Activated naive CD4-positive, alpha-beta T cell treated with anti-CD3 and anti-CD28 coated beads, Interleukin-2, amount 50 U/mL, for 24 hours (primary cell): ENCODE results near the gene TBC1D8.

ENCODE experiments used
- H3K27ac Mint-ChIP-seq: one replicate; pipeline ENCODE4 v1.8.0; 2021; ENCODE audit warnings: mild to moderate bottlenecking, mixed read lengths
- H3K27me3 Mint-ChIP-seq: one replicate; pipeline ENCODE4 v1.8.0; 2021; ENCODE audit warnings: mixed read lengths
- H3K36me3 Mint-ChIP-seq: one replicate; pipeline ENCODE4 v1.8.0; 2021; ENCODE audit warnings: mixed read lengths
- H3K4me1 Mint-ChIP-seq: one replicate; pipeline ENCODE4 v1.8.0; 2021; ENCODE audit warnings: mixed read lengths
- H3K4me3 Mint-ChIP-seq: one replicate; pipeline ENCODE4 v1.8.0; 2021; ENCODE audit warnings: mild to moderate bottlenecking, mixed read lengths
- H3K9me3 Mint-ChIP-seq: one replicate; pipeline ENCODE4 v1.8.0; 2021; ENCODE audit warnings: mixed read lengths

The TBC1D8 gene

GRCh38 chr2:100986157-100986556, 165.0 kb downstream of the TBC1D8 start:
- no peaks in the 10 kb centered on the region for H3K36me3 Mint-ChIP-seq
- no peaks in the 10 kb centered on the region for H3K27me3 Mint-ChIP-seq
- no peak overlapping the region for H3K4me3 Mint-ChIP-seq
- H3K9me3 Mint-ChIP-seq, result no peaks in the 10 kb centered on the region
- H3K4me1 Mint-ChIP-seq, result no peaks in the 10 kb centered on the region
- no peak overlapping the region for H3K27ac Mint-ChIP-seq

GRCh38 chr2:100984892-100985307, 166.3 kb downstream of the TBC1D8 start:
- Mint-ChIP-seq H3K9me3 (no peaks in the 10 kb centered on the region), H3K27ac (no peak overlapping the region), H3K36me3 (no peaks in the 10 kb centered on the region), H3K27me3 (no peaks in the 10 kb centered on the region), H3K4me3 (no peak overlapping the region), H3K4me1 (no peaks in the 10 kb centered on the region)

GRCh38 chr2:100983684-100984310, 167.4 kb downstream of the TBC1D8 start:
- Mint-ChIP-seq H3K27ac (no peak overlapping the region), H3K9me3 (no peaks in the 10 kb centered on the region), H3K4me1 (no peaks in the 10 kb centered on the region), H3K27me3 (no peaks in the 10 kb centered on the region), H3K36me3 (no peaks in the 10 kb centered on the region), H3K4me3 (no peak overlapping the region)

DNA sequence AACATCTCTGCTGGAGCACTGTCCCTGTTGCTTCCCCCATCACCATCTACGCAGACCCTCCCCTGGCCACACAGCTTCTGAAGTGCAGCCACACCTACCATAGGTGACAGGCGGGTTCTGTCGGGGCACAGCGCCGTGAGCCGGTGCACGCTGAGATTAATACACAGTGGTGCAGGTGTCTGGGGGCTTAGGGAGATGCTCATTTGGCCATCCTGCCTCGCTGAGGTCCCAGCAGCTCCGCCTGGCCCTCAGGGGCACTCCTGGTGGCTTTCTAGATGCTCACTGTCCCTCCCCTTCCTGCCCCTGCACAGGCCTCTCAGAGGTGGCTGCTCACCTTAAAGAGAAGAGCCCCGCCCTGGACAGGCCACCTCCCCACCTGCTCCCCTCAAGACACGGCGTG, 168.0 kb downstream of the TBC1D8 start:
- no peak overlapping the region for H3K4me3 Mint-ChIP-seq
- H3K36me3 Mint-ChIP-seq, result no peaks in the 10 kb centered on the region
- H3K27ac Mint-ChIP-seq, result no peak overlapping the region
- no peaks in the 10 kb centered on the region for H3K4me1 Mint-ChIP-seq
- H3K27me3 Mint-ChIP-seq, result no peaks in the 10 kb centered on the region
- no peaks in the 10 kb centered on the region for H3K9me3 Mint-ChIP-seq

DNA sequence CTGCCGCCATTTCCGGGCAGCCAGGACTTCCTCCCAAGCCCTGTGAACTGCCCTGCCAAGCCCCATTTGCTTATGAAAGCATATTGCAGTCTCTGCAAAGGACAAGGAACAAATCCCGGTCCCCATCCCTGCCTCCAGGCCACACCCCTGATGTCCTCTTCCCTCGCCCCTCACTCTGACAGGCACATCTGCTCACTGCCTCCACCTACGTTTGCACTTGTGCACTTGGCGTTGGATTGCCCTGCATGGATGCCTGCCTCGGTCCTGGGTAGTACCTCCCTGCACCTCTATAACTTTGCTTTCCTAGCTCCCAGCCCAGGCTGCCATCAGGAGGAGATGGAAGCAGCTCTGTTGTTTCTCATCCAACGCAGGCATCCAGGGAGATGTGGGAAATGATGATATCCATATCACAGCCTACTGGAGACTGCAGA, 168.7 kb downstream of the TBC1D8 start:
- H3K27ac Mint-ChIP-seq, result no peak overlapping the region
- H3K36me3 Mint-ChIP-seq, result no peaks in the 10 kb centered on the region
- no peak overlapping the region for H3K4me3 Mint-ChIP-seq
- H3K9me3 Mint-ChIP-seq, result no peaks in the 10 kb centered on the region
- H3K27me3 Mint-ChIP-seq, result no peaks in the 10 kb centered on the region
- no peaks in the 10 kb centered on the region for H3K4me1 Mint-ChIP-seq

DNA sequence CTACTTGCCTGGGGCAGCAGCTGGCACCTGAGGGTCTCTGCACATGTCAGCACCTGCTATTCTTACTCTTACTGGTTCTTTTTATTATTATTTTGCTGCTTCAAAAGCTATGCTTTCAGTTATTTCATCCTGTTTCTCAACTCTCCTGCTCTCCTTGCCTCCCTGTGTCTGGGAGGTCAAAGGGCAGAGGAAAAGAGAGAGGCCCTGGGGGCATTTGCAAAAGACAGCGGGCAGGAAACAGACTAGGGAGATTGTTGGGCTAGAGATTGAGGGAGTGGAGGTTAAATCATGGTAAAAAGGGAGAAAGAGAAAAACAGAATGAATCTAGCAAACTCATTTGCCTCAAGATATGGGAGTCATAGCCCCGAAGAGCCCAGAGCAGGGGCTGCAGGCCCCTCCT, 170.2 kb downstream of the TBC1D8 start:
- H3K9me3 Mint-ChIP-seq, result no peaks in the 10 kb centered on the region
- no peaks in the 10 kb centered on the region for H3K36me3 Mint-ChIP-seq
- H3K27ac Mint-ChIP-seq, result no peak overlapping the region
- H3K4me1 Mint-ChIP-seq, result no peaks in the 10 kb centered on the region
- no peaks in the 10 kb centered on the region for H3K27me3 Mint-ChIP-seq
- no peak overlapping the region for H3K4me3 Mint-ChIP-seq

- Mint-ChIP-seq H3K27ac (no peak overlapping the region), H3K27me3 (no peaks in the 10 kb centered on the region), H3K9me3 (no peaks in the 10 kb centered on the region), H3K4me3 (no peak overlapping the region), H3K36me3 (no peaks in the 10 kb centered on the region), H3K4me1 (no peaks in the 10 kb centered on the region)
These were observed 171.1 kb downstream of the TBC1D8 start for GRCh38 chr2:100980046-100980445.

GRCh38 chr2:100978582-100979191, 172.5 kb downstream of the TBC1D8 start:
- H3K9me3 Mint-ChIP-seq, result no peaks in the 10 kb centered on the region
- H3K27ac Mint-ChIP-seq, result no peak overlapping the region
- no peak overlapping the region for H3K4me3 Mint-ChIP-seq
- no peaks in the 10 kb centered on the region for H3K36me3 Mint-ChIP-seq
- no peaks in the 10 kb centered on the region for H3K27me3 Mint-ChIP-seq
- H3K4me1 Mint-ChIP-seq, result no peaks in the 10 kb centered on the region

DNA sequence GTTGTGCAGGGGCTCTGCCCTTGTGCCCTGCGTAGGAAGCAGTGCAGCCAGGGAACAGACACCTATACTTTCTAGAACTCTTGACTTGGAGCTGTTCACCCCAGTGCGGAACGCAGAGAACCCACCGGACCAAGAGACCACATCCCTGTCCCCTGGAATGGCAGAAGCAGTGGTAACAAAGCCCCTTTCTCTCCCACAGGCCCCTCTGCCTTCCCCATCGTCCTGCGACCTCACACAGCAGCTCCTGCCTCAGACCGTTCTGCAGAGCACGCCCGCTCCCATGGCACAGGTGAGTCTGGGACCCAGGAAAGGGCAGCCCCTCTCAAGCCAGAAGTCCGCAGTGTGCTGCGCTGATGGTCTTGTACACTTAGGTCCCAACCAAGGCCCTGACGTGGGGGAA, 173.7 kb downstream of the TBC1D8 start:
- no peaks in the 10 kb centered on the region for H3K36me3 Mint-ChIP-seq
- H3K4me1 Mint-ChIP-seq, result no peaks in the 10 kb centered on the region
- no peaks in the 10 kb centered on the region for H3K9me3 Mint-ChIP-seq
- no peak overlapping the region for H3K27ac Mint-ChIP-seq
- H3K4me3 Mint-ChIP-seq, result no peak overlapping the region
- no peaks in the 10 kb centered on the region for H3K27me3 Mint-ChIP-seq

DNA sequence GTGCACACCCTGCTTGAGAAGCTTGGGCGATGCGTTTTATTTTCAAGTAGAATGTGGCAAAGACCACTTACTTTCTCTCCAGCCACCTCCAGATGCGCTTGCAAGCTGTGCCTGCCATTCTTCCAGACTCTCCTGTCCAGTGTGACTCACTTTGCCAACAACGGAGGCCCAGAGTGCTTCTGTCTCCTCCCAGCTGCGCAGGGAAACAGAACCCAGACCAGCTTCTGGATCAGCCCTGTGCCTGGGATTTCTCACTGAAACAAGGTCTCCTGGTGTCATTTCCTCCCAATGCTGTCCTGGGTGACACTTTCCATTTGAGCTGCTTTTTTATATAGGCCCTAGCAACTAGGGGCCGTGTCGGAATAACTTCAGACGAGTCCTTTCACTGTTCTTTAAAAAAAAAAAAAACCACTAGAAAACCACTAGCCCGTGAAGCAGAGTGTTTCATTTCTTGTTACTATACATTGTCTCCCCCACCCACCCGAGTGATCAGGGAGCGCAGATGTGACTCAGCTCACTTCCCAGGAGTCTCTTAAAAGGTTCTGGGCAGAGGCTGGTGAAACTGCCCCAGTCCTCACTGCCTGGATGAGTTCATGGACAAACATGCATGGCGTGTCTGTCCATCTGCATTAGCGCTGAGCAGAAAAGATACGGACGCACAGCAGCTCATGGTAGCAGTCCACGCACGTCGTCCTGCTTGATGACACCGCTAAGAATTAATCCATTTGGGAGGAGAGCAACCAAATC, 174.4 kb downstream of the TBC1D8 start:
- Mint-ChIP-seq H3K4me3 (no peak overlapping the region), H3K36me3 (no peaks in the 10 kb centered on the region), H3K4me1 (no peaks in the 10 kb centered on the region), H3K27ac (no peak overlapping the region), H3K9me3 (no peaks in the 10 kb centered on the region), H3K27me3 (no peaks in the 10 kb centered on the region)

- Mint-ChIP-seq H3K4me1 (no peaks in the 10 kb centered on the region), H3K27ac (no peak overlapping the region), H3K4me3 (no peak overlapping the region), H3K36me3 (peaks cover 2% of the 10 kb centered on the region), H3K9me3 (no peaks in the 10 kb centered on the region), H3K27me3 (no peaks in the 10 kb centered on the region)
These were observed 175.1 kb downstream of the TBC1D8 start for GRCh38 chr2:100976061-100976460.

DNA sequence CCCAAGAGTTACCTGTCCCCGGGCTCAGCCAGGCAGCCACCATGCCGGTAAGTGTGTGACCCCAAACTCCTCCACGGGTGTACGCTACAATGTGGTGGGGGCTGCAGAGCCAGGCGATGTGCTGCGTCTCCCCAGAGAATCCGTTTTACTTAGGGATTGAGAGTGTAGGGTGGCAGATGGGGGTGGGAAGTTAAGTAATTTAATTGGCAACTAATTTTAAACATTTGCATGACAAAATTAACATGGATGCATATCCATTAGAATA, 175.7 kb downstream of the TBC1D8 start:
- H3K4me3 Mint-ChIP-seq, result no peak overlapping the region
- no peaks in the 10 kb centered on the region for H3K4me1 Mint-ChIP-seq
- H3K36me3 Mint-ChIP-seq, result peaks cover 2% of the 10 kb centered on the region
- no peak overlapping the region for H3K27ac Mint-ChIP-seq
- H3K9me3 Mint-ChIP-seq, result no peaks in the 10 kb centered on the region
- H3K27me3 Mint-ChIP-seq, result no peaks in the 10 kb centered on the region

GRCh38 chr2:100974712-100975520, 176.3 kb downstream of the TBC1D8 start:
- Mint-ChIP-seq H3K4me1 (no peaks in the 10 kb centered on the region), H3K27ac (no peak overlapping the region), H3K9me3 (no peaks in the 10 kb centered on the region), H3K4me3 (no peak overlapping the region), H3K27me3 (no peaks in the 10 kb centered on the region), H3K36me3 (peaks cover 2% of the 10 kb centered on the region)

DNA sequence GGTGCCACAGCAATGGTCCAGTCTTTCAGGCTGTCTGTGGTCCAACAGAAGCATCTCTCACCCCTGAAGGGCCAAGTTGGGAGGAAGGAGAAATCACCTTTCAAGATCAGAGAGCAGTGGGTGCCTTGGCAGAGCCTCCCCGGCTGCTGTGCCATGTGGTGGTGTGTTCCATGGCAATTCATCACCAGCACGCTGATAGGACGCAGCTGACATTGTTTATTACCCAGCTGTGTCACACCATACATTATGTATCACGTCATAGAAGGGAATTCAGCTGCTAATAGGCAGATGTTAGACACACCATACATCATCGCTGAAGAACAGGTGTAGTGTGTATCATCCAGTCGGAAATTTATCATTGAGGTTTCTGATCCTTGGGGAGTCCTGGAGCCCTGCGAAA, 178.7 kb downstream of the TBC1D8 start:
- H3K36me3 Mint-ChIP-seq, result peaks cover 2% of the 10 kb centered on the region
- no peak overlapping the region for H3K4me3 Mint-ChIP-seq
- H3K27me3 Mint-ChIP-seq, result no peaks in the 10 kb centered on the region
- H3K27ac Mint-ChIP-seq, result no peak overlapping the region
- no peaks in the 10 kb centered on the region for H3K9me3 Mint-ChIP-seq
- H3K4me1 Mint-ChIP-seq, result no peaks in the 10 kb centered on the region

DNA sequence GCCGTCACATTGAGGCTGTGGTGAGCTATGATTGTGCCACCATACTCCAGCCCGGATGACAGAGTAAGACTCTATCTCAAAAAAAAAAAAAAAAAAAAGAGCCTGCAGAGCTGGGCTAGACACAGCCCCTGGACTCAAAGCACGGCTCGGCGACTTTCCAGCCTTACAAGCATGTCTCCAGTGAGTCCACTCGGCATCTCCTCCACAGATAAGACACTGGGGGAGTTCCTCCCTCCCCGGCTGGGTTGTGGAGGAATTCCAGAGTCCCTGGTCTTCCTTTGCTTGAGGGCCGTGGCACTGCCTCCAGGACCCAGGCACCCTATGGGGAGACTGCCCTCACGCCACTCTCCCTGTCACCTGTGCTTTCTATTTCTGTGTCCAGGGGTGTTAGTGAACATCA, 180.0 kb downstream of the TBC1D8 start:
- H3K4me1 Mint-ChIP-seq, result no peaks in the 10 kb centered on the region
- peaks cover 2% of the 10 kb centered on the region for H3K36me3 Mint-ChIP-seq
- H3K4me3 Mint-ChIP-seq, result no peak overlapping the region
- H3K27ac Mint-ChIP-seq, result no peak overlapping the region
- no peaks in the 10 kb centered on the region for H3K9me3 Mint-ChIP-seq
- H3K27me3 Mint-ChIP-seq, result no peaks in the 10 kb centered on the region

GRCh38 chr2:100969998-100970397, 181.2 kb downstream of the TBC1D8 start:
- H3K36me3 Mint-ChIP-seq, result peaks cover 2% of the 10 kb centered on the region
- no peaks in the 10 kb centered on the region for H3K9me3 Mint-ChIP-seq
- H3K4me1 Mint-ChIP-seq, result no peaks in the 10 kb centered on the region
- no peak overlapping the region for H3K27ac Mint-ChIP-seq
- no peaks in the 10 kb centered on the region for H3K27me3 Mint-ChIP-seq
- H3K4me3 Mint-ChIP-seq, result no peak overlapping the region
